HG03175 (cell line): ENCODE data around the gene RBMS3.
"Not testable (repeated sequence)": the region's sequence is repeated elsewhere in the genome, so short reads cannot be mapped to it uniquely, and the experiment has no call there.

Experiments used
- ATAC-seq: cut with Tn5 transposase; IDR thresholded peaks from one replicate; pipeline ENCODE4 v1.9.1; 2021; ENCODE audit warnings: mild to moderate bottlenecking, moderate library complexity; ENCODE audit not compliant: unreplicated experiment

Gene RBMS3

DNA sequence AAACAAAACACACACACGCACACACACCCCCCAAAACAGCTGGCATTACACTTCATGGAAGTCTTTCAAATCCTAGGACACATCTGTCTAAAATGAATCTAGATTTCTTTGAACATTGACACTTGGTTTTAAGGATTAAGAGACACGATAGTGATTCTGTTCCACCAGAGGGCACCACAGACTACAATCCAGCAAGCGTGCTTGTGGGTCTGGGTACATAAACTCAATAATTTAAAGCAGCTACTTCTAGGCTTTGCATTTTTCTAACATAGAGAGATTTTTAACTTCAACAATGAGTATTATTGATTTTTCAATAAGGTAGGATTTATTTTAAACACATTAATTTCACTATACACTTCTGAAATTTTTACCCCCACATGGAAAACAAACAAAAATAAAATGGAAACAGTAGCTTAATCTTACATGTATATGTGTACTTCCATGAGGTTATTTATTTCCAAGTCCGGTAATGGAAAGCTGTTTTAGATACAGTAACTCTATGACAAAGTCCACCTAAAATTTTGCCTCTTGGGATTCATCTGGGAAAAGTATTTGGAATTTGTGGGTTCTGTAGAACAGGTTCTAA lies 761.5 kb downstream of the RBMS3 start:
- ATAC-seq, result peak; percentile 67

DNA sequence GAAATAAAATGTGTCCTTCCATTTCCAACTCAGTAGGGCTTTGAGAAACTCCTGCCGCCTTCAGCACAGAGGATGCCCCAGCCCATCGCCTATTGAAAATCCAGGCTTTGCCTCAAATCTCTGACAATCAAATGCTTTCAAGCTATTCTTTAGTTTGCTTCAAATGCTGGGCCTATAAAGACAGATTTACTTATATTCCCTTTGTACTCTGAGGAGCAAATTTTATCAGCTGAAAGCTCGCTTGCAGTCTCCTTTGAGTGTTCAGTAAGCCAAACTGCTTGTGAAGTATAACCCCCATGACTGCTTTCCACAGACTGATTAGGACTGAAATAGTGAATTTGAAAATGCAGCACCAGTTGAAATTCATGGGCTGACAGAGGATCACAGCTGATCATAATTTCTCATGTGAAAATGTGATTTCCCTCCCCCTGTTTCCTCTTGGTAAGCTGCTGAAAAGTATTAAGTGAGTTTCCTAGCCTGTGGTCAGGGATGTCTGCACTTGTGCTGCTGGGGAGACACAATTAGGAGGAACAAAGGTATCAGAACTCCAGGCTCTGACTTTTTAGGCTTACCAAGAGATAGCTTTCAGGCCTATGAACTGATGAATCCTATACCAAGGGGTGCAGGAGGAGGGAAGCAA lies 762.2 kb downstream of the RBMS3 start:
- ATAC-seq, result no peak

DNA sequence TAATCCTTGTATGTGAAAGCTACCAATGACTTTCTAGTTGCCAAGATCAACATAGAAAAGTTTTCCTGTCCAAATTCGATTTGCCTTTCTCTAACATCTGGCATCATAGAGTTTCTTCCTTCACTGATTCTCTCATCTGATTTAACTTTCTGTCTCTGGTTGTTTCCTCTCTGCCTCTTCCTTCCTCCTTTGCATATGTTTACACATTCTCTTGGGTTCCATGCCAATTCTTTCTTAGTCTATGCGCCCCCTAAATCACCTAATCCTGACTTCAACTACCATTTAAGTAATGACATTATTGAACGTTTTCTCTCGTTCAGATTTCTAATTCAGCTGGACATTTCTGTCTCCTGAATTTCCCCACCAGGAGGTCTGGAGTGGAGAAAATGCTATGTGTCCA lies 763.6 kb downstream of the RBMS3 start:
- no peak for ATAC-seq

DNA sequence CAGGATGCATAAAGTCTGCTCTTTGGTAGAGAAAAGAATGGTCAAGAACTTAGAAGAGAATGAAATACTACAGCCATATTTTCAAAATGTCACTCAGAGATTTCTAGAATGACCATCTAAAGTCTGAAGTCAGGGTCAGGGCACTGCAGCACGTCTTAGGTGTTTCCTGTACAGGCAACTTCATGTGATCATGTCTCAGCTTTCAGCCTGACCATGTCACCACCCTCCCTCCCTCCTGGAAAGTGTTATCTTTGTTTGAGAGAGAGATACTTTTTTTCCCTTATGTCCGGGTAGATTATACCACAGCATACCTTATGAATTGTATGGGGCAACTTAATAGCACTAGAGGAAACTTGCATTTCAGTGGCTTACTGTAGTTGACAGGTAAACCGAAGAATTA lies 767.6 kb downstream of the RBMS3 start:
- ATAC-seq, result no peak

DNA sequence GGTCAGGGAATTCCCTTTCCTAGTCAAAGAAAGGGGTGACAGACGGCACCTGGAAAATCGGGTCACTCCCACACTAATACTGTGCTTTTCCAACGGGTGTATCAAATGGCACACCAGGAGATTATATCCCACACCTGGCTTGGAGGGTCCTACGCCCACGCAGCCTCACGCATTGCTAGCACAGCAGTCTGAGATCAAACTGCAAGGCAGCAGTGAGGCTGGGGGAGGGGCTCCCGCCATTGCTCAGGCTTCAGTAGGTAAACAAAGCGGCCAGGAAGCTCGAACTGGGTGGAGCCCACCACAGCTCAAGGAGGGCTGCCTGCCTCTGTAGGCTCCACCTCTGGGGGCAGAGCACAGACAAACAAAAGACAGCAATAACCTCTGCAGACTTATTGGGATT lies 769.2 kb downstream of the RBMS3 start:
- not testable (repeated sequence) for ATAC-seq

DNA sequence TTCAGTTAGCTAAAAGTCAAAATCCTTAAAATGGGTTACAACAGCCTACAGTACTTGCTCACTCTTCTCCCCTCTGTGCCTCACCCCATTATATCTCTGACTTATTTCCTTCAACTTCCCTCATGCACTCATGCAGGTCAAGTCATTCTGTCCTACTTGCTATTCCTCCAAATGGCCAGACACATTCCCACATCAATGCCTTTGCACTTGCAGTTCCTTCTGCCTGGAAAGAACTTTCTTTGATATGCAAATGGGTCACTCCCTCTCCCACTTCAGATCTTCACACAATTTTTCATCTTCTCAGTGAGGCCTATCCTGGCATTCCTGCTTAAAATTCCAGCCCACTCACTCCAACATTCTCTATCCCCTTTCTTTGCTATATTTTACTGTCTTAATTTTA lies 778.4 kb downstream of the RBMS3 start:
- no peak for ATAC-seq
